Right lobe of liver (tissue), 6 donors: ENCODE measurements around the gene RBFOX1. TPM values are rescaled to one million over a fixed set of nuclear protein-coding genes. Genes with fewer than 3 reads are reported as not detected.

Experiments used
- ATAC-seq, 4 donors: fragments of 200-7000 bp; cut with Tn5 transposase; one replicate each; pipeline ENCODE4 v1.9.1; 2020; ENCODE audit warnings: mild to moderate bottlenecking in 4 of 4, moderate library complexity in 4 of 4
- DNase-seq, 3 donors: peaks; one replicate each; pipeline ENCODE4 v3.0.0-alpha.2; 2020
- H3K27ac ChIP-seq, 3 donors: fragments of 200-600 bp; one replicate each; pipeline ENCODE4 v1.8.0; 2022
- H3K27me3 ChIP-seq, 2 donors: fragments of 200-600 bp; one replicate each; pipeline ENCODE4 v1.8.0; 2022
- H3K36me3 ChIP-seq, 4 donors: fragments of 200-600 bp; sonication (generic) in 1 of 4; one replicate each; pipeline versions ENCODE4 v1.5.1 to v1.8.0; 2017 to 2022; ENCODE audit warnings: control low read depth in 1 of 4
- H3K4me1 ChIP-seq, 4 donors: fragments of 200-600 bp; sonication (generic) in 1 of 4; one replicate each; pipeline versions ENCODE4 v1.5.1 to v1.8.0; 2017 to 2022; ENCODE audit warnings: control low read depth in 1 of 4
- H3K4me3 ChIP-seq, 3 donors: fragments of 200-600 bp; one replicate each; pipeline ENCODE4 v1.8.0; 2022
- H3K9me3 ChIP-seq, 4 donors: fragments of 200-600 bp; sonication (generic) in 1 of 4; one replicate each; pipeline versions ENCODE4 v1.5.1 to v1.8.0; 2017 to 2022; ENCODE audit warnings: control low read depth in 1 of 4
- POLR2A ChIP-seq: fragments of 450-650 bp; IDR thresholded peaks from one replicate; pipeline ENCODE4 v1.6.1; 2017; ENCODE audit warnings: antibody characterized with exemption, mild to moderate bottlenecking
- WGBS: methylation state at CpG from one replicate; pipeline ENCODE4 v1.1.6; 2018; ENCODE audit warnings: low coverage, low lambda C conversion rate; ENCODE audit not compliant: insufficient coverage; ENCODE audit errors: missing lambda C conversion rate; 5-methylcytosine and 5-hydroxymethylcytosine counted together
- intact Hi-C, 2 donors: fragments of 100-400 bp; cut with DNase I; formaldehyde crosslinking; loops; one replicate each; pipeline versions ENCODE4 v1.11.2 to v1.14.1; 2022
- total RNA-seq, 6 experiments: library from RNA; depleted of rRNA in 2 of 6; stranded (reverse); fragments of >200 nt in 2 of 6; fragmentation: NEBNext Ultra II Directional in 3 of 6; extraction: Animal tissue kit (Norgen Biotek cat#: 25700) in 3 of 6; gene quantifications; one replicate each; pipeline versions ENCODE4 v1.1.0 to v1.2.4, GENCODE V29; 2016 to 2023
- TF ChIP-seq, protein P1 (sequence below), 4 donors: fragments of 200-600 bp in 3 of 4; fragments of 450-650 bp in 1 of 4; IDR thresholded peaks; one replicate each; pipeline versions ENCODE4 v1.5.1 to v1.8.0; 2016 to 2022; ENCODE audit warnings: antibody characterized with exemption in 4 of 4, mild to moderate bottlenecking in 2 of 4
- donor health status: DM: no; HTN: yes; CAD: no.
- donor health status: DM: no; HTN: no; CAD: no.
- donor health status: DM: no; HTN: no; CAD: no.
- donor health status: DM: no; HTN: yes; CAD: no.
- donor health status: DM: no; HTN: yes; CAD: no.

The RBFOX1 gene
- total RNA-seq, 6 experiments from 2014 or later: 0.19 TPM; not detected in 5

DNA sequence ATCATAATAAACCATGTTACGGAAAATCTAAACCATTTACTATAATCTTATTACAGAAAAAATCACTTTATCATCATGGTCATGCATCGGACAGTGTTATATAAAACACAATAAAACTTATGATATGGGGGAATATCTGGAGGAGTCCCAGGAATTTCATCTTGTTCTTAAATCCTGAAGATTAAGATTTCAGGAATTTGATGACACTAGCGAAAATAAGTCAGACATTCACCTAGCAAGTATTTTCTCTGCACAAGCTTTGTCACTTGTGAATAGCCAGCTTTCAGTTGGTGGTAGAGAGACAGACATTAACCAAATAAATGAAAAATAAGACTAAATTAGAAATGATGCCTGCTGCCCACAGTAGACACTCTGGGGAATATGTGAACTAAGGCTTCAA, 410.0 kb downstream of the RBFOX1 start:
- H3K27me3 ChIP-seq: no peaks in the 10 kb centered on the region
- no peaks in the 10 kb centered on the region for H3K9me3 ChIP-seq
- no peak overlapping the region for H3K27ac ChIP-seq
- no peak for TF ChIP-seq POLR2A
- TF ChIP-seq, protein P1, sequence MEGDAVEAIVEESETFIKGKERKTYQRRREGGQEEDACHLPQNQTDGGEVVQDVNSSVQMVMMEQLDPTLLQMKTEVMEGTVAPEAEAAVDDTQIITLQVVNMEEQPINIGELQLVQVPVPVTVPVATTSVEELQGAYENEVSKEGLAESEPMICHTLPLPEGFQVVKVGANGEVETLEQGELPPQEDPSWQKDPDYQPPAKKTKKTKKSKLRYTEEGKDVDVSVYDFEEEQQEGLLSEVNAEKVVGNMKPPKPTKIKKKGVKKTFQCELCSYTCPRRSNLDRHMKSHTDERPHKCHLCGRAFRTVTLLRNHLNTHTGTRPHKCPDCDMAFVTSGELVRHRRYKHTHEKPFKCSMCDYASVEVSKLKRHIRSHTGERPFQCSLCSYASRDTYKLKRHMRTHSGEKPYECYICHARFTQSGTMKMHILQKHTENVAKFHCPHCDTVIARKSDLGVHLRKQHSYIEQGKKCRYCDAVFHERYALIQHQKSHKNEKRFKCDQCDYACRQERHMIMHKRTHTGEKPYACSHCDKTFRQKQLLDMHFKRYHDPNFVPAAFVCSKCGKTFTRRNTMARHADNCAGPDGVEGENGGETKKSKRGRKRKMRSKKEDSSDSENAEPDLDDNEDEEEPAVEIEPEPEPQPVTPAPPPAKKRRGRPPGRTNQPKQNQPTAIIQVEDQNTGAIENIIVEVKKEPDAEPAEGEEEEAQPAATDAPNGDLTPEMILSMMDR (IDR thresholded peaks at IDR 0.05): no peak
- 68% methylated on average over 3 of the region's 3 CpGs for WGBS
- no peaks in the 10 kb centered on the region for H3K4me1 ChIP-seq
- intact Hi-C loops: no loop called here
- H3K36me3 ChIP-seq: no peaks in the 10 kb centered on the region
- ATAC-seq (no peak), DNase-seq (no peak)
- H3K4me3 ChIP-seq: no peak overlapping the region

GRCh38 chr16:7744546-7745264, 412.1 kb downstream of the RBFOX1 start:
- intact Hi-C loops: no loop called here
- no peak overlapping the region for H3K4me3 ChIP-seq
- H3K4me1 ChIP-seq: no peaks in the 10 kb centered on the region
- H3K36me3 ChIP-seq: no peaks in the 10 kb centered on the region
- DNase-seq (no peak), ATAC-seq (no peak)
- TF ChIP-seq POLR2A: no peak
- TF ChIP-seq, protein P1 (IDR thresholded peaks at IDR 0.05): no peak
- H3K27me3 ChIP-seq: no peaks in the 10 kb centered on the region
- WGBS: 67% methylated on average over 6 of the region's 7 CpGs
- H3K9me3 ChIP-seq: no peaks in the 10 kb centered on the region
- no peak overlapping the region for H3K27ac ChIP-seq

DNA sequence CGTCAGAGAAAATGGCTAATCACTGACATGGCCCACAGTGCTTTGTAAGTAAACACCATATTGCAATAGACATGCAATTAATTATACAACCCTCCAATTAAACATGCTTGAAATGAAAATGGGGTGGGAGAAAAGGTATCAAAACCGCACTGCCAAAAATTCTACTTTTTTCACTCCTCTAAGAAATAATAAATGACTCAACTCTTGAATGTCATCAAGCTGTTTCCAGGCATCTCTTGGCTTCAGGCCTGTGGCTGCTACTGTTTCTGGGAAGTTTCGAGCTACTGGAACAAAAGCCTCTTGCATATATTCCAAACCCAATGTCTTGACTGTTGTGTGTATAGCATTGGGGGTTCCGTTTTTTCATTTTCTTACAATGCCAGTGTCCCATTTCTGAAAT, 412.6 kb downstream of the RBFOX1 start:
- Histone ChIP-seq H3K9me3 (no peaks in the 10 kb centered on the region), H3K4me3 (no peak overlapping the region)

DNA sequence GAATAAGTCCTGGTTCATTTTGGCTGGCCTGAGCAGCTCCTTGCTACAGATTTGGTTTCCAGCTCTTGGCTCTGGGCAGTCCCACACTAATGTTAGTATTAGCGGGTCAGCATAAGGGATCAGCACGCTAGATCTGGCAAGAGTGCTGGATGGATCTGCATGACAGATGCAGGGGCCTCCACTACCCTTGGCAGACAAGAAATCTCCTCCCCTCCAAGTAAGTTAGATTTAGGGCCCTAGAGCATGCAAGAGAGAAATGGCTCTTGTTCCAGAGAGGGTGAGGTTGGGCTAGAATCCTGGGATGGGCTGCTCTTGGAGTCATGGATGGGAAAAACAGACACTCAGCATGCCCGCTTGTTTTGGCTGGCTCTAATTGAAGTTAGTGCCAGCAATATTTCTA, 414.3 kb downstream of the RBFOX1 start:
- no peak for ATAC-seq
- 70% methylated on average over 3 of the region's 3 CpGs for WGBS
- no peaks in the 10 kb centered on the region for H3K36me3 ChIP-seq

More for the DNA sequence above, 412.6 kb downstream of the RBFOX1 start:
- DNase-seq (no peak), ATAC-seq (no peak)
- H3K36me3 ChIP-seq: no peaks in the 10 kb centered on the region
- no peak overlapping the region for H3K27ac ChIP-seq
- no peaks in the 10 kb centered on the region for H3K27me3 ChIP-seq
- TF ChIP-seq, protein P1 (IDR thresholded peaks at IDR 0.05): no peak
- TF ChIP-seq POLR2A: no peak
- H3K4me1 ChIP-seq: no peaks in the 10 kb centered on the region
- intact Hi-C loops: no loop called here
- 45% methylated on average over 4 of the region's 4 CpGs for WGBS

More for the DNA sequence above, 414.3 kb downstream of the RBFOX1 start:
- TF ChIP-seq, protein P1 (IDR thresholded peaks at IDR 0.05): no peak
- TF ChIP-seq POLR2A: no peak
- H3K4me3 ChIP-seq: no peak overlapping the region
- DNase-seq: no peak
- H3K9me3 ChIP-seq: no peaks in the 10 kb centered on the region
- H3K27ac ChIP-seq: no peak overlapping the region
- no peaks in the 10 kb centered on the region for H3K27me3 ChIP-seq
- intact Hi-C loops: no loop called here
- no peaks in the 10 kb centered on the region for H3K4me1 ChIP-seq
